CD14-positive monocyte (primary cell): Measurements from ENCODE around the gene ARRB1. TPM values are rescaled to one million over a fixed set of nuclear protein-coding genes. Genes with fewer than 3 reads are reported as not detected.

Experiments
- DNase-seq, 3 donors: peaks; one replicate each; pipeline ENCODE4 v3.0.0-alpha.2; 2011 to 2022
- H2AFZ ChIP-seq: 2 replicates; pipeline ENCODE4 v1.6.0; 2012; ENCODE audit warnings: mild to moderate bottlenecking, low read depth, low read length, inconsistent platforms; ENCODE audit not compliant: insufficient read depth, poor library complexity, severe bottlenecking
- H3K27ac ChIP-seq, 2 donors: 1 replicate in 1 of 2; 2 replicates in 1 of 2; pipeline ENCODE4 v1.5.1; 2012 to 2013; ENCODE audit warnings: low read length in 2 of 2, control low read depth in 1 of 2, inconsistent platforms in 1 of 2, low read depth in 1 of 2, mild to moderate bottlenecking in 1 of 2
- H3K27me3 ChIP-seq, 2 donors: one replicate each; pipeline versions ENCODE4 v1.6.0 to v1.6.1; 2011 to 2013; ENCODE audit warnings: low read length in 2 of 2; ENCODE audit not compliant: control insufficient read depth in 2 of 2, insufficient read depth in 2 of 2
- H3K36me3 ChIP-seq, 2 donors: replicated peaks in 1 of 2; 1 replicate in 1 of 2; 2 replicates in 1 of 2; pipeline versions ENCODE4 v1.5.1 to v1.6.1; 2012 to 2013; ENCODE audit warnings: low read length in 2 of 2, control low read depth in 1 of 2, inconsistent platforms in 1 of 2, mild to moderate bottlenecking in 1 of 2; ENCODE audit not compliant: insufficient read depth in 2 of 2, control insufficient read depth in 1 of 2
- H3K4me1 ChIP-seq, 2 donors: 1 replicate in 1 of 2; 2 replicates in 1 of 2; pipeline versions ENCODE4 v1.5.1 to v1.6.1; 2012 to 2013; ENCODE audit warnings: low read length in 2 of 2, control low read depth in 1 of 2, inconsistent platforms in 1 of 2, mild to moderate bottlenecking in 1 of 2, moderate library complexity in 1 of 2; ENCODE audit not compliant: insufficient read depth in 2 of 2, control insufficient read depth in 1 of 2
- H3K4me2 ChIP-seq: replicated peaks from 2 replicates; pipeline ENCODE3; 2012; ENCODE audit warnings: low read length, moderate library complexity, mild to moderate bottlenecking; ENCODE audit not compliant: poor library complexity, severe bottlenecking; ENCODE audit errors: extremely low read depth
- H3K4me3 ChIP-seq, 3 experiments: fragments of 200-600 bp in 1 of 3; sonication (generic) in 1 of 3; replicated peaks in 1 of 3; 1 replicate in 2 of 3; 2 replicates in 1 of 3; pipeline ENCODE4 v1.5.1; 2011 to 2013; ENCODE audit warnings: low read length in 3 of 3, mild to moderate bottlenecking in 3 of 3, control low read depth in 2 of 3, low read depth in 2 of 3, inconsistent platforms in 1 of 3, moderate library complexity in 1 of 3
- H3K79me2 ChIP-seq: 2 replicates; pipeline ENCODE4 v1.6.0; 2012; ENCODE audit warnings: mild to moderate bottlenecking, control low read depth, inconsistent platforms, low read length, moderate library complexity; ENCODE audit not compliant: insufficient read depth
- H3K9ac ChIP-seq: 2 replicates; pipeline ENCODE4 v1.6.0; 2017; ENCODE audit warnings: low read length, mild to moderate bottlenecking; ENCODE audit not compliant: insufficient read depth, poor library complexity, severe bottlenecking
- H3K9me3 ChIP-seq, 2 donors: replicated peaks in 1 of 2; 1 replicate in 1 of 2; 2 replicates in 1 of 2; pipeline versions ENCODE4 v1.5.1 to v1.6.1; 2012 to 2013; ENCODE audit warnings: low read length in 2 of 2, control low read depth in 1 of 2; ENCODE audit not compliant: control insufficient read depth in 1 of 2, insufficient read depth in 1 of 2
- H4K20me1 ChIP-seq: 2 replicates; pipeline ENCODE4 v1.6.0; 2012; ENCODE audit warnings: mild to moderate bottlenecking, low read length, control low read depth, moderate library complexity; ENCODE audit not compliant: insufficient read depth
- H3K27ac Mint-ChIP-seq, 7 donors: one replicate each; pipeline ENCODE4 v1.8.0; 2020; ENCODE audit warnings: mild to moderate bottlenecking in 7 of 7, mixed read lengths in 7 of 7, moderate library complexity in 6 of 7, inconsistent platforms in 2 of 7
- H3K27me3 Mint-ChIP-seq, 3 donors: one replicate each; pipeline ENCODE4 v1.8.0; 2021 to 2022; ENCODE audit warnings: low read depth in 3 of 3, mild to moderate bottlenecking in 3 of 3, mixed read lengths in 3 of 3, moderate library complexity in 3 of 3, inconsistent platforms in 1 of 3
- H3K36me3 Mint-ChIP-seq, 2 donors: one replicate each; pipeline ENCODE4 v1.8.0; 2020; ENCODE audit warnings: mixed read lengths in 2 of 2, inconsistent platforms in 1 of 2, mild to moderate bottlenecking in 1 of 2
- H3K4me1 Mint-ChIP-seq: one replicate; pipeline ENCODE4 v1.8.0; 2020; ENCODE audit warnings: mild to moderate bottlenecking, mixed read lengths
- H3K4me3 Mint-ChIP-seq, 2 donors: one replicate each; pipeline ENCODE4 v1.8.0; 2020; ENCODE audit warnings: mild to moderate bottlenecking in 2 of 2, mixed read lengths in 2 of 2, moderate library complexity in 1 of 2
- H3K9me3 Mint-ChIP-seq, 7 donors: one replicate each; pipeline ENCODE4 v1.8.0; 2020 to 2022; ENCODE audit warnings: mixed read lengths in 7 of 7, mild to moderate bottlenecking in 6 of 7, moderate library complexity in 6 of 7, inconsistent platforms in 2 of 7
- WGBS: methylation state at CpG from one replicate; pipeline ENCODE4 v1.1.5; 2013; ENCODE audit warnings: missing lambda C conversion rate; ENCODE audit not compliant: insufficient coverage; 5-methylcytosine and 5-hydroxymethylcytosine counted together
- intact Hi-C, 2 donors: fragments of 100-400 bp; cut with micrococcal nuclease; formaldehyde crosslinking; loops; one replicate each; pipeline versions ENCODE4 v1.15.0 to v1.15.1; 2023
- polyA plus RNA-seq, 3 donors: library from polyadenylated mRNA; depleted of rRNA in 1 of 3; unstranded in 2 of 3; stranded (reverse) in 1 of 3; fragments of 300-500 nt in 2 of 3; fragments of >200 nt in 1 of 3; fragmentation: Illumina TruSeq in 2 of 3; gene quantifications; 1 replicate in 2 of 3; 2 replicates in 1 of 3; pipeline ENCODE4 v1.2.3, GENCODE V29; 2012 to 2021
- TF ChIP-seq, protein P1 (sequence below): fragments of 200-600 bp; IDR thresholded peaks from one replicate; pipeline ENCODE4 v1.8.0; 2022; ENCODE audit warnings: antibody characterized with exemption, mild to moderate bottlenecking

The ARRB1 gene
- polyA plus RNA-seq, 3 donors, result 52.6 to 114 (median 66.5) TPM

DNA sequence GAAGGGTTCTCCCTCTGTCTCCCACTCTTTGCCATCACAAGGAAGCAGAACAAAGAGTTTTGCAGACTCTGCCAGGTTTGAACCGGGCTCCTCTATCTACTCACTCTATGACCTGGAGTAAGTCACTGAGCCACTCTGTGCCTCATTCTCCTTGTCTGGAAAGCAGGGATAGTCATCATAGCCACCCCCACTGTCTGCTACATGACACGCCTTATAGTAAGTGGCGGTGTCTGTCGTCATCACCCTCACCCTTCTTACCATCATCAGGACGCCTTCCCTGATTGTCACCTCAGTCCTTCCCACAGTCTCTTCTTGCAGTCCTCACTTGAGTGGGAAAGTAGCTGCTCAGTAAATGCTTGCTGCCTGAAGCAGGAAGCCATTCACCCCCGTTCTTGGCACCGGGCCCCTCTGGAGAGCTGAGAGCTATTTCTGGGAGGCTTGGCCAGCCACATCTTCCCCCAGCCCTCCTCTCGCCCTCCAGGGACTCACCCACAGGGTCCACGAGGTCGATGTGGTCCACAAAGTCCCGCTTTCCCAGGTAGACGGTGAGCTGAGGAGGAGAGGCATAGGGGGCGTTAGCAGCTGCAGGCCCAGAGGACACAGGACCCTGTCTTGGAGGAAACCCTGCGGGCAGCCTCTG lies 64.5 kb downstream of the ARRB1 start:
- peaks cover 45% of the 10 kb centered on the region for H3K79me2 ChIP-seq
- TF ChIP-seq, protein P1, sequence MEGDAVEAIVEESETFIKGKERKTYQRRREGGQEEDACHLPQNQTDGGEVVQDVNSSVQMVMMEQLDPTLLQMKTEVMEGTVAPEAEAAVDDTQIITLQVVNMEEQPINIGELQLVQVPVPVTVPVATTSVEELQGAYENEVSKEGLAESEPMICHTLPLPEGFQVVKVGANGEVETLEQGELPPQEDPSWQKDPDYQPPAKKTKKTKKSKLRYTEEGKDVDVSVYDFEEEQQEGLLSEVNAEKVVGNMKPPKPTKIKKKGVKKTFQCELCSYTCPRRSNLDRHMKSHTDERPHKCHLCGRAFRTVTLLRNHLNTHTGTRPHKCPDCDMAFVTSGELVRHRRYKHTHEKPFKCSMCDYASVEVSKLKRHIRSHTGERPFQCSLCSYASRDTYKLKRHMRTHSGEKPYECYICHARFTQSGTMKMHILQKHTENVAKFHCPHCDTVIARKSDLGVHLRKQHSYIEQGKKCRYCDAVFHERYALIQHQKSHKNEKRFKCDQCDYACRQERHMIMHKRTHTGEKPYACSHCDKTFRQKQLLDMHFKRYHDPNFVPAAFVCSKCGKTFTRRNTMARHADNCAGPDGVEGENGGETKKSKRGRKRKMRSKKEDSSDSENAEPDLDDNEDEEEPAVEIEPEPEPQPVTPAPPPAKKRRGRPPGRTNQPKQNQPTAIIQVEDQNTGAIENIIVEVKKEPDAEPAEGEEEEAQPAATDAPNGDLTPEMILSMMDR, result no peak
- peaks cover 3% of the 10 kb centered on the region for H3K4me1 Mint-ChIP-seq
- no peak overlapping the region for H2AFZ ChIP-seq
- H3K27me3 ChIP-seq, result no peaks in the 10 kb centered on the region
- H4K20me1 ChIP-seq, result peaks cover 100% of the 10 kb centered on the region
- H3K9ac ChIP-seq, result no peak overlapping the region
- peaks cover 0 to 2% (median 2%) of the 10 kb centered on the region in 3 donors for H3K27me3 Mint-ChIP-seq
- peaks cover 84 to 98% of the 10 kb centered on the region in 2 donors for H3K36me3 ChIP-seq
- H3K27ac ChIP-seq, result no peak overlapping the region
- H3K9me3 ChIP-seq, result no peaks in the 10 kb centered on the region
- no peak overlapping the region for H3K27ac Mint-ChIP-seq
- WGBS, result 87% methylated on average over 3 of the region's 14 CpGs
- H3K4me1 ChIP-seq, result no peaks in the 10 kb centered on the region
- H3K36me3 Mint-ChIP-seq, result peaks cover 75 to 98% of the 10 kb centered on the region in 2 donors
- intact Hi-C loops, result no loop called here
- no peak overlapping the region for H3K4me2 ChIP-seq
- H3K9me3 Mint-ChIP-seq, result no peaks in the 10 kb centered on the region
- H3K4me3 ChIP-seq, result no peak overlapping the region
- no peak overlapping the region for H3K4me3 Mint-ChIP-seq
- DNase-seq, result no peak

DNA sequence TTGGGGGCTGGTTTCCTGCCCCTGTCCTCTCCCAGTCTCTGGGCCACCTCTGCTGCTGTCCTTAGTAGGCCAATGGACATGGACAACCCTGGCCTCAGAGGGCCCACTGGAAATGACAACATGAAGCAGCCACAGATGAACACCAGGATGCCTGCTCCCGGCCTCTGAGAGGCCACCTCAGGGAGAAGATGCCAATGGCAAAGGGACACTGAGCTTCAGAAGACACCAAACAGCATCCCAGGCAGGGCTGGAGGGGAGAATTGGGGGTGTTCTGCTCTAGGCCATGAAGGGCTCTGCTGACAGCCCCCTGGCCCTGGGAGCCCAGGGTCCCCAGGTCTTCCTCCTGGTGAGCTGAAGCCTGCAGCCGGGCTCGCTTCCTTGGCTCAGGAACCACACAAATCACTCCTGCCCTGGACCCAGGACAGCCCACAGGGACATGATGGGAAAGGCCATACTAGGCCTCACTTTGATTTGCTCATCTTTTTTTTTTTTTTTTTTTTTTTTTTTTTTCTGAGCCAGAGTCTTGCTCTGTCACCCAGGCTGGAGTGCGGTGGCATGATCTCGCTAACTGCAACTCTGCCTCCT lies 65.6 kb downstream of the ARRB1 start:
- Mint-ChIP-seq H3K4me3 (no peak overlapping the region), H3K27me3 (peaks cover 0 to 2% (median 2%) of the 10 kb centered on the region in 3 donors), H3K27ac (peak overlapping the region in 2 of 7 donors; percentile 73 to 81), H3K36me3 (peaks cover 80 to 100% of the 10 kb centered on the region in 2 donors), H3K4me1 (peaks cover 3% of the 10 kb centered on the region), H3K9me3 (peaks cover 0 to under 1% (median 0%) of the 10 kb centered on the region in 7 donors)
- intact Hi-C loops, result no loop called here
- Histone ChIP-seq H3K36me3 (peaks cover 90 to 100% of the 10 kb centered on the region in 2 donors), H3K79me2 (peaks cover 36% of the 10 kb centered on the region), H3K4me3 (no peak overlapping the region), H3K27me3 (no peaks in the 10 kb centered on the region), H3K9ac (no peak overlapping the region), H4K20me1 (peaks cover 100% of the 10 kb centered on the region), H3K27ac (peak overlapping the region in 1 of 2 donors; percentile 14), H2AFZ (no peak overlapping the region), H3K4me2 (no peak overlapping the region), H3K4me1 (no peaks in the 10 kb centered on the region), H3K9me3 (no peaks in the 10 kb centered on the region)
- WGBS, result 100% methylated on average over 2 of the region's 5 CpGs
- TF ChIP-seq, protein P1, result no peak
- no peak for DNase-seq
